Amniotic epithelial cell (primary cell): Measurements from ENCODE around the gene TRMU.
A peak's percentile ranks its signal among the peaks of the same experiment; 100 is the strongest.

Experiments used
- DNase-seq: peaks from one replicate; pipeline ENCODE4 v3.0.0-alpha.2; 2010; ENCODE audit warnings: low read depth

The TRMU gene

DNA sequence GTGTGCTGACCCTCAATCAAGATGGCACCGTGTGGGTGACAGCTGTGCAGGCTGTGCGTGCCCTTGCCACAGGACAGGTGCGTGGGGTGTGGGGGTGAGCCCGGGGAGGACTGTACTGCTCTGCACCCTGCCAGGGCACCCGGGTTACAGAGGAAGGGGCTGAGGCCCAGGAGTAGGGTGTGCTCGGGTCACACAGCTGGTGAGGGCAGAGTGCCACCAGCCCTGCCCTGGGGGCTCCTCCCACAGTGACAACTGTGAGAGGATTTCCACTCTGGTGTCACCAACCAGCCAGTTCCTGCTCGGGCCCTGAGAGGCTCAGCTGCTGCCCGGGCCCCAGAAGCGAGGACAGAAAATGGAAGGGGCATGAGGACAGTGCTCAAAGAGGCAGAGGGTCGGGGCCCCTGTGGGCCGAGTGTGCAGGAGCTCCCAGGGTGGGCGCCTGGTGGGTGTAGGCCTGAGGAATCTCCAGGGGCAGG is 20.5 kb downstream of the TRMU start:
- no peak for DNase-seq

DNA sequence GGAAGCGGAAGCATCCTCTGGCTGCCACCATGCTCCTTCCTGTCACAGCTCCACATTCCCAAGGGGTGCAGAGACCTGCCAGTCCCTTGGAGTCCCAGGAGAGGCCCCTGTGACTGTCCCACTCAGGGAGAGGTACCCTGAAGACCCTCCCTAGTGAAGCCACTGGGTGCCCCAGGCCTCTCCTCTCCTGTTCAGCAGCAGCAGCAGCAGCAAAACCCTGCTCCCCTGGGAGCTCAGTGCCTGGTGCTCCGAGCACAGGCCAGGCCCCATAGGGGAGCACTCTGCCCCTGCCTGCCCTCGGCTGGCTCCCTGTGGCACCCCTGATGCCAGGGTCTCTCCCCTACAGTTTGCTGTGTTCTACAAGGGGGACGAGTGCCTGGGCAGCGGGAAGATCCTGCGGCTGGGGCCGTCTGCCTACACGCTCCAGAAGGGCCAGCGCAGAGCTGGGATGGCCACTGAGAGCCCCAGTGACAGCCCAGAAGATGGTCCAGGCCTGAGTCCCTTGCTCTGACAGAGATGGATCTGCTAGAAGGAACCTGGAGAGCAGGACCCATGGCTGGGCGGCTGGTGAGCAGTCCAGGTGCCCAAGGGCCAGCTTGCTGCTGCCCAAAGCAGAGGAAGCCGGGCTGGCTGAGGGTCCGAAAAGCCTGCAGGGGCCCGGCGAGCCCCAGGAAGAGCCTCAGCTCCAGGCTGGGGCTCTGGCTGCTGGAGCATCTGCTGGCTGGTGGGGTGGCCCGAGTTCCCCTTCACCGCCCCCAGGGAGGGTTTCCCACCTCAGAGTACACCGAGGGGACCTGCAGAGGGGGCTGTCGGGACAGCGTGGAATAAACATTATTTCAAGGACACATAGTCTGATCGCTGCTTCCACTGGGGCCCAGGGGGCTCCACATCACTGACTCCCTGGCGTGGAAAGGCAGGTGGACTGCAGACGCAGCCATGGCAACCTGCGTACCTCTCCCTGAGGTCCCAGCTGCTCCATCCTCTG is 21.3 kb downstream of the TRMU start:
- DNase-seq, result no peak

DNA sequence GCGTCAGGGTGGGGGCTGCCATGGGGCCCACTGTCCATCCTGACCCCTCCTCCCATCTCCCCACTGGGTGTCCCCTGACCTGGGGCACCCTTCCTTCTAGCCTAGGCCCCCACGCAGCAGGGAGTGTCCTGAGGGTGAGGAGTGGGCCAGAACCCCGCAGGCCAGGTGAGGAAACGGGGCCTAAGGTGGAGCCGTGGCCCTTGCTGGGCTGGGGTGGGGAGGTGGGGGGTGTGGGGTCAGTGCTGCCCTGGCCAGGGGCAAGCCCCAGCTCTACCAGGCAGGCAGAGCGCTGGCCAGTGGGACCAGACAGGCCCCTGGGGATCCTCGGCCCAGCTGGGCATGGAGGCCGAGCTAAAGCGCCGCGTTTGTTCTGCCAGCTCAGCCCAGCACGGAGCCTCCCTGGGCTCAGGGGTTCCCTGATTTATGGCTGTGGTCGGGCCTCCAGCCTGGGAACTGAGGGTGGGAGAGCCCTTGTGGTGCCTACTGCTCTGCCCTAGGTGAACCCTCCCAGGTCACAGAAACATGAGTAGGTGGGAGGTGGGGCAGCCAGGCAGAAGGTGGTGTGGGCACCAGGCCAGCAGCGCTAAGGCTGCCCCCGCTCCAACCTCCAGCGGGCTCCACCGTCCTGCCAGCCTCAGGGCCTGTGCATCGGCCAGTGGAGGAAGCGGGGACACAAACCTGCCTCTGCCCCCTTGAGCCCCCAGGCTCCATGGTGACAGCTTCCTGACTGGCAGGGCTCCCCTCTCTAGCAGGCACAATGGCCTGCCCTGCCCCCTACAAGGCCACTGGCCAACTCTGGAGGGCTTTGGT is 22.4 kb downstream of the TRMU start:
- peak; percentile 7 for DNase-seq

DNA sequence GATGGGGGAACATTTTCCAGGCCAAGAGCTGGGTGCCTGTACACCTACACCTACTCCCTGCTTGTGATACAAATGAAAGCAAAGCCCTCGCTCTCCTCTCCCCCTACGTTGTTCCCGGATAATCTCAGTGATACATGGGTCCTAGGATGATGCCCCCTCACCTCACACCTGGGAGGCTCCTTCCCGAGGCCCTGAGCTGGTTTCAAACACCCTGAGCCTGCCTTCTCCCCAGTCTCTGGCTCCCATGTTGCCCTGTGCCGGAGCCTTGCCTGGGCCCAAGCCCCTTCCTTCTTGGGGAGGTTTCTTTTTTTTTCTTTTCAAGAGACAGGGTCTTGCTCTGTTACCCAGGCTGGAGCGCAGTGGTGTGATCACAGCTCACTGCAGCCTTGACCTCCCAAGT is 23.3 kb downstream of the TRMU start:
- DNase-seq, result no peak

DNA sequence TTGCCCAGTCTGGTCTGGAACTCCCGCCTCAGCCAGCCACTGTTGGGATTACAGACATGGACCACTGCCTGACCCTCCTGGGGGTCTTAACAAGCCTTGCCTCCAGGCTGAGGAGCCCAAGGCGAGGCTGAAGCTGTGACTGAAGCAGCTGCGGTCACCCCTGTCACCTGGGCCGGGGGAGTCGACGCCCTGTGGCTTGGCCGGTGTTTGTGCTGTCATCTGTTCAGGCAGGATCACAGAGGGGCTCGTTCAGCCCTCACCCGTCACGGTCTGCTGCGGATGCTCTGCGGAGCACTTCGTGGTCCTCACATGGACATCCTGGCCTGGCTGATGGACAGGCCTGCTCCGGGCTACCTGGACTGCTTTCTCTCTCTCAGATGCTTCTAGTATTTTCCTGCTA is 23.8 kb downstream of the TRMU start:
- DNase-seq, result no peak

DNA sequence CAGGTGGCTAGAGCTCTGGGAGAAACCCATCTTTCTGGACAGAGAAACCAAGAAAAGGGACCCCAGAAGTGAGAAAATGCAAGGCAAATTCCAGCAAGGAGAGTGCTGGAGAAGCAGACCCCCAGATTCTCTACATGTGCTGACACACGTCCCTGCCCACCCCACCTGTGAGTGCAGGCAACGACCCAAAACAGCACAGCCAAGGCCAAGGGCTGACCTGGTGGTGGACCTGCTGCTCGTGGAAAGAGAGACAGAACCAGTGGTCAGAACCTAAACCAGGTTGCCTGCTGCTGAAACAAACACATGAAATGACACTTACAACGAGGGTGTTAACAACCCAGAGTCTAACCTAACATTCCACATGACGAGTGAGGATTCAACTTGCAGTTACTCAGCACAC is 24.6 kb downstream of the TRMU start:
- no peak for DNase-seq

DNA sequence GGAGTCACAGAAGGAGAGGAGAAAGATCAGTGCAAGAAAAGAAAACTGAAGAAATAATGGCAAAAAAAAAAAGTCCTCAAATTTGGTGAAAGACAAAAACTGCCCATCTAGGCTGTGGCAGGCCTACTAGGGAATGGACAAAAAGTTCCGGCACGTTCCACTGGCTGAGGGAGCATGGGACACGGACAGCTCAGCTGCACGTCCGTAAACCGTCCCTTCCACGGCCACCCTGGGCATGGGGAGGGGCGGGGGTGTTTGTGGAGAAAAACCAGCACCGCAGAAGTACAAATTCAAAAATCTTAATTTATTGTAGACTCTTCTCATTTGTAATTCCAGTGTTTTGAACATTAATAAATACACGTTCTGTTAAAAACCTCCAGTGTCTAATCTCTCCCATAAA is 25.4 kb downstream of the TRMU start:
- no peak for DNase-seq

DNA sequence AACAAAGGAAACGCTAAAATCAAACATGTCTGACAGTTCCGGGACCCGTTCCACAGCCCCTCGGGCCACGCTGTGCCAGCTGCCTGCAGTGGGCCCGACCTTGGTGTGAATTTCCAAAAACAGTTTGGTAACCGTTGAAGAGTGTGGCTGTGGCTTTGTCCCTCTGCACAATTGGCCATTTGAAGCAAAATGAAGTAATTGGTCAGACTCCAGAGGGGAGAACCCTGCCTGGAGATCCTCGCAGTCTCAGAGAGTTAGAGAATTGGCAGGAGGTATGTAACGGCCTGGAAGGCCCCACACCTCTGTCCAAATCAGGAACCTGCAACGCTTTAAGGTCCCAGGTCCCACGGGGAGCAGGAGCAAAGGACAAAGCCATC is 26.3 kb downstream of the TRMU start:
- no peak for DNase-seq

DNA sequence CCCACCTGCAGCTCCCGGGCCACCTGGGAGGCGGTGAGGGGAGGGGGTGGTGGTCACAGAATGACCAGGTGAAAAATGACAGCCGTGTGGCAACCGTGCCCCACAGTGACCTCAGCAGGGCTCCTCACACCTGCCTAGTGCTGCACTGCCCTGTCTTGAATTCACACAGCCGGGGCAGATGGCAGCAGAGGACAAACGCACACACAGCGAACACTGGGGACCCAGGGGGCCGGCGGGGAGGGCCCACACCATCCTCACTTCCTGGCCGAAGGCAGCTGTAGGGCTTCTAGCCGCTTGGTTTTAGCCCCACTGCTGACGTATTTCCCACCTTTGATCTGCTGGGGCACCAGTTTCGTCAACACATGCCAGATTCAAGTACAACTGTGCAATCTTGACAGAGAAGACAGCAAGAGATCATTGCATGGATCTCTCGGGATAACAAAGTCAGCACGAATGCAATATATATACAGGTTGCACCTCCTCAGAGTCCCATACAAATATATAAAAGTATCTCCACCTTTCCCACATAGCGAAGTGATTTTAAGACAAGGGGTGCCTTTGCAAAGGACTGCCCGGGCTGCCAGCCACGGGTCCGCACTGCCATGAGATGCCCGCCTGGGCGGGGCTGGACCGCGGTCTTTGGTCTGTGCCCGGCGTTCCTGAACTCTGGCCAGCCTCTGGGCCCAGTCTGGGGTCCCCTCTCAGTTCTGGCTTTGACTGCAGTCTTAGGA is 26.9 kb downstream of the TRMU start:
- no peak for DNase-seq

DNA sequence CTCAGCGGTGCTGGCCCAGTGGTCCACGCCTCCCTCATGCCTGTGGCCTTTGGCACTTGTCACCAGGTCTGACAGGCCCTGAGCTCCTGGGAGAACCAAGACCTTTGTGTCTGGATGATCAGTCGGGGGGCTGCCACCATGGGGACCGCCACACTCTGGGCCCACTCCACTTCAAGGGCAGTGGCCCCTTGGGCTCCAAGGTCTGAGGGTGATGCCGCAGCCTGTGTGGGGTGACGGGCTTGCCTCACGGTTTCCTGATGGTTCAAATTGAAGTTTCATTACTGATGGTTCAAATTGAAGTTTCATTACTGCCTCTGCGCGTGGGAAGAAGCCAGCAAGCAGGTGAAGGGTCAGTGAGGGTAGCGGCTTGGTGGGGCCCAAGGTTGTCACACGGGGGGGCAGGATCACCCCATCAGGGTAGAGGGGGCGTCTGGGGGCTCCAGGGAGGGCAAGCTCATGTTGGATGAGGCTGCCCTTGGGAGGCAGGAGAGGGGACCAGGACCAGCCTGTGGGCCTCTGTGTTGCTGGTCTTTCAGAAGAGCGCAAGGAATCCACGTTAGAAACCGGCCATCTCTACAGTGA is 27.5 kb downstream of the TRMU start:
- no peak for DNase-seq

DNA sequence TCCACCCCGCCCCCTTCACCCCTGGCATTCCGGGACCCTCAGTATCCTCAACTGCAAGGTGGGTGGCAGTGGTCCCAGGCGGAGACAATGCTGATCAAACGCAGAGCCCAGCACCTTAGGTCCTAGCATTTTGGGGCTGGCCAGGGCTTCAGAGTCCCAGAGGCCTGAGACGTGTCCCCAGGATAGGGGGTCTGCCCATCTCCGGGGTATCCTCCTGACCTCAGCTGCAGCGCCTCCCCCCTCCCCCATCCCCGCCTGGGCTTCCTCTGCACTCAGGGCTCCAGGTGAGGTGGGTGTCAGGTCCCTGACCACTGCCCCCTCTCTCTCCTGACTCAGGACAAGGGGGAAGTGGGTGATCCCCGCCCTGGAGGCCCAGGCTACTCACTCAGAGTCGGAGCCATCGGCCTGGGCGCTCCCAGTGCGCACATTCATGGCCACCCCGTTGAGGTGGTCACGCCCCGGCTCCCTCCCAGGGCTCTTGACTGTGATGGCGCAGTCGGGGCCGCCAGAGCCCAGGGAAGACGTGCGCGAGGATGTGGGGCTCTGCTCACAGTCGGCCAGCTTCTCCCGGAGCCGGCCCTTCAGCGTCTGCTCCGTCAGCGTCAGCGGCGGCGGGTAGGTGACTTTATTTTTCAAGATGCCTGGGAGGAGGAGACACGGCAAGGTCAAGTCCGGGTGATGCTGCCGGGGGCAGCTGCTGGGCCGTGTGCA is 28.3 kb downstream of the TRMU start:
- no peak for DNase-seq

DNA sequence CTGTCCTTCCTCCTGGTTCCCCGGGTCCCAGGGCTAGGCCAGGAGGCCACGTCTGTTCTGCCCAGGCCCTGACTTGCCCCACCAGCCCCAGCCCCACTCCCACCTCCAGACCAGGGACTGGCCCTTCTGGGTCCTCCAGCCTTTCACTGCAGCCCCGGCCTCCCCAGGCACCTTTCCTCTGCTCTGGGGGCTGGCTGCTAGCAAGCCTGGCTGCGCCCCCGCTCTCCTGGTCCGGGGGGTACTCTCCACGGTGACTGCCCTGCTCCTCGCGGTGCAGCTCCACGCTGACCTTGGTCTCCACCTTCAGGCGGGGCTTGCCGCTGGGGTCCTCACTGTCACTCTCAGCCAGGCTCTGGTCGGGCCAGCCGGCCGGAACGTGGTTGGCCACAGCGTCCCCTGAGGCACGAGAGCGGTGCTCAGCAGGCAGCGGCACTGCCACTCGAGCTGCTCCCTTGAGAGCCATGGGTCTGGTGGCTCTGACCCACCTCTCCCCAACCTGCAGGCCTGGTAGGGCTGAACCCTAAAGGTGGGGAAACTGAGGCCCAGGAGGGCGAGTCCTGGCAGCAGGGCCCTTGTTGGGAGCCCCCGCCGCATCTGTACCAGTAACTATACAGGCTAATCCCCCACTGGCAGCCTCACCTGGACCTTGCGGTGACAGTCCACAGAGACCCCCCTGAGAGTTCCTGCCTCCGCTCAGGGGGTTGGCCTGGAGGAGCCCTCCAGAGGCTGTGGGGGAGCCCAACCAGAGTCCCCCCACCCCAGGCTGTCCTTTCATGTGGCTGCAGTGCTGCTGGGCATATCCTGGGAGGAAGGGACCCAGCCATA is 29.0 kb downstream of the TRMU start:
- no peak for DNase-seq

DNA sequence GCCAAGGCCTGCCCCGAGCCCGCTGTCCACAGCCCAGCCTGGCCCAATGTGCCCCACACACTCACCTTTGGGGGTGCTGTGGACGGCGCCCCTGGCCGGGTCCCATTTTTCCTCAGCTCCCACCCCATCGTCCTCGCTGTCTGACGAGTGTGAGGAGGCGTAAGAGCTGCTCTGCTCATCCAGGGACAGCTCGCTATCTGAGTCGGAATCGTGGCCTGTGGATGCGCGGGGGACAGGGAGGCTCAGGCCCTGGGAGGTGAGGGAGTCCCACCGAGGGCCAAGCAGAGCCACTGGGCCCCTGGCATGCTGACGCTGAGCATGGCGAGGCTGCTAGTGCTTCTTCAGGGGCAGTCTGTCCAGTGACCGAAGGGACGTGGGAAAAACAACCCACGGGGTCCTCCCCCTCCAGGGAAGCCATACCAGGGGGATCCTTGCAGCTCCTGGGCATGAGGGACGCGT is 29.7 kb downstream of the TRMU start:
- no peak for DNase-seq

DNA sequence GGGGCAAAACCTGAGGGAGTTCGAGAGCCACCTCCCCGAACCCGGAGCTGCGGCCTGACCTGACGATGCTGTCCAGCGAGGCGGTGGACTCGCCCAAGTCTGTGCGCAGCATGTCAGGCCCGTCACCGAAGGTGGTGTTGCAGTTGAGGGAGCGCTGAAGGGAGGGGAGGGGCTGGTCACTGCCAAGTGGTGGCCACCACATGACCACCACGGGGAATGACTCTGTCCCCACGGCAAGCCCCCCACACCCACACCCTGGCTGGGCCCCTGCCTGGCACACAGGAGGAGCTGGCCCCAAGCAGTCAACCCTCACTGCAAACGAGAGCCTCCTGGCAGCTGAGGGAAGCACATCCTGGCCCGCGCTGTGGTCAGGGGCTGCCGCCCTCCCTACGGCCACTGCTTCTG is 30.8 kb downstream of the TRMU start:
- no peak for DNase-seq

DNA sequence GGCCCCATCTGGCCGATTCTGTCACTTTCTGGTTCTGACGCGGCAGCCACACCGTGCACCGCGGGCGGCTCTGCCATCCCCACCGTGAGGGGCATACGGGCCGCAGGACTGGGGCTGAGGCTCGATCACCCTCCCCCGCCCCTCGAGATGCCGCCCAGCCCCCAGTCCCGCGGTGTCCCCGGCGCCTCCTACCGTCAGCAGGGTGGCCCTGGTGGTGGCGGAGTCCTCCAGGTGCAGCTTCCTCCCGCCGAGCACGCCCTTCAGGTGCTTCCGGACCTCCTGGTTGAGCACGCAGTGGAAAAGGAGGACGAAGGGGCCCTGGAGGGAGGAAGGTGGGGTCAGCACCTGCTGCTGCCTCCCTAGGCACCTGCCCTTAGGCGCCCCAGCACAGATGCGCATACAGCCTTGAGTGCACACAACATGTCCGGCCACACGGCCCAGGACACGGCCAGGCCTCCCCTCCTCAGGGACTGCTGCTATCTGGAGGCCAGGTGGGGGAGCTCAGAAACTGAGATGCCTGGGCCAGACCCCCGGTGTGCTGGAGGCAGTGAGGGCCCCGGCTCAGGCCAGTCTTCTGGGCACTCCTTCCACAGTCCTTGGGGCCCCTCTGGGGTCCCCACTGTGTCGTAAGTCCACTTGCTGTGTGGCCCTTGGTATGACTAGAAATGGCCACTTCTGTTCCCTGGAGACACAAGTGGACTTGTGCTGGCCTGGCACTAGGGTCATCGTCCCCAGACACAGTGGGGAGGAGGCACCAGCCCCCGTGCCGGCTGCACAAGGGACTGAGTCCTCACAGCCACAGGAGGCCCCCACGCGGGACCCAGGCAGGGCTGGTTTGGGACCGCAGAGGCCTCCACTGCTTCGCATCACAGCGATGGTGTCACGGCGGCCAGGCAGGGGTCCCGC is 31.5 kb downstream of the TRMU start:
- no peak for DNase-seq

DNA sequence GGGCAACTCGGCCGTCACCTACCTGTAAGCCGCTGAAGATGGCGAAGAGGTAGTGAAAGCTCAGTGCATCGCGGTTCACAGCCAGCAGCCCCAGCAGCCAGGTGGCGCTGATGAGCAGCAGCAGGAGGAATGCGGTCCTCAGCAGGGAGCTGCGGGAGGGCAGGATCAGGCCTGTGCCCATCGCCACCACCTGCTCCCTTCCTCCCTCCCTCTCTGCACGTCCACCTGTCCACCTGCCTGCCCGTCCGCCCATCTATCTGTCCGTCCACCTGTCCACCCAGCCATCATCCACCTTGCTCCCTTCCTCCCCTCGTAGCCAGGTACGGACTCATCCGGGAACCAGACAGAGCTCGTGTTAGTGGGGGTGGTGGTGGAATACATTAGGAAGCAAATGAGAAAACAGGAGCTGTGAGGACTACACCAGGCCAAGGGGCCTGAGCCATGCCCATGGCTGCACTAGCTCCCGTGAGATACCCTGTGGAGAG is 32.2 kb downstream of the TRMU start:
- DNase-seq, result peak; percentile 27

DNA sequence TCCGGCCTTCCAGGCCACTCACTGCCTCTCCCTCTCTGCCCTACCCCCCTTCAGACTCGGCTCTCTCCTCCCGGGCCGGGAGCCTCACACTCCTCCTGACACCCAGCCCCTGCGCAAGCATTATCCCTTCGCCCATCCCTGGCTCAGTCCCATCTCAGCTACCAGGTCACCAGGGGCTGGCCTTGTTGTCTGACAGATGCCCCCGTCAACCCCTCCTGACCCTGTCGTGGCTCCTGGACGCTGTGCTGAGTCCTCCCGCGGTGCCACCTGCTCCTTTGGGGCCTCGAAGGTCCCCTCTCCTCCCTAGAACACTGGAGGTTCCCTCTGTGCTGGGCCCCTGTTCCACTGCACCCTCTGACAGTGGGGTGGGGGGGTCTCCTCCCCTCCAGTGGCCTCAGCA is 32.9 kb downstream of the TRMU start:
- no peak for DNase-seq

DNA sequence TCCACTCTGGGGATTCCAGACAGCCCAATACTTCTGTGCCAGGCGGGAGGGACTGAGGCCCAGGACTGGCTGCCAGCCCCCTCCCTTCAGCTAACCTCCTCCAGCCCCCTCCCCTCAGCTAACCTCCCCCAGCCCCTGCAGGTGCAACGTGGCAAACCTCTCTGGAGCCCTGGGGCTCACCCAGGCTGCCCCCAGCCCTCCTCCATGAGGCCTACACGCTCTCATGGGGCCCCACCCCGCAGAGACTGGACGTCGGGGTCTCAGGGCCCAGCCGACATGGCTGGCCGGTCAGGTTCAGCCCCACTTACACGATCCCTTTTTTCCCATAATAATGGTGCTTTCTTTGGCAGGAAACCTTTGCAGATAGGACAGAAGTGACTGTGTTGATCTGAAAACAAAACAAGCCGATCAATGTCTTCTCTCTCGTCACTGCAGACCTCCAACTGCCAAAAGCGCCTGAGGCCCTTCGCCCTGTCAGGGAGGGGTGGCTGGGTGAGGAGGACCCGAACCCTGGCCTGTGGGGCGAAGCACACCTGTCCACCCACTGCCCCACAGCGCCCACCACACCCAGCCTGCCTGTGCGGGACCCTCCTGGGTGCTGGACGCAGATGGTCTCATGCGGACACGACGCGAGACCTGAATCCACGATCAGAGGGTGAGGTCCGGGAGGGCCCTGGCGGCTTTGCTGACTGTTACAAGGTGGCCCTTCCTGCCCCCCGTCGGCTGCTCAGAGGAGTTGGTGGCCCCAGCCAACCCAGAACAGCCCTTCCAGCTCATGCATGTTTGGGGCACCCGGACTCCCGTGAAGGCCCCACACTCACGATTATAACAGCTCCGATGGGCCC is 33.6 kb downstream of the TRMU start:
- DNase-seq, result no peak
